OCI-LY3 (cell line): ENCODE results near the gene IGFBP7.

ENCODE experiments used
- H2AFZ ChIP-seq: fragments of 200-600, 300-600 bp; shearing (Covaris generic); 2 replicates; pipeline ENCODE4 v1.6.0; 2014; ENCODE audit warnings: antibody characterized with exemption, low read depth, low read length
- H3K27ac ChIP-seq: fragments of 200-600, 300-600 bp; sonication (generic); 2 replicates; pipeline ENCODE4 v1.5.1; 2014; ENCODE audit warnings: mild to moderate bottlenecking, low read length, moderate library complexity, mixed read lengths
- H3K27me3 ChIP-seq: fragments of 200-600, 300-600 bp; sonication (generic); 2 replicates; pipeline ENCODE4 v1.6.1; 2014; ENCODE audit warnings: low read depth, low read length, mixed read lengths
- H3K36me3 ChIP-seq: fragments of 200-600, 300-600 bp; sonication (generic); replicated peaks from 2 replicates; pipeline ENCODE3; 2014; ENCODE audit warnings: low read depth, low read length, mixed read lengths
- H3K4me1 ChIP-seq: fragments of 300-600, 200-600 bp; sonication (generic); 2 replicates; pipeline ENCODE4 v1.6.1; 2014; ENCODE audit warnings: low read length, mixed read lengths
- H3K4me2 ChIP-seq: fragments of 200-600, 300-600 bp; sonication (generic); 2 replicates; pipeline ENCODE4 v1.6.1; 2014; ENCODE audit warnings: low read length, mixed read lengths
- H3K4me3 ChIP-seq: fragments of 300-600, 200-600 bp; sonication (generic); 2 replicates; pipeline ENCODE4 v1.5.1; 2014; ENCODE audit warnings: antibody characterized with exemption, mild to moderate bottlenecking, low read length, moderate library complexity
- H3K79me2 ChIP-seq: fragments of 300-600, 200-600 bp; shearing (Covaris generic); 2 replicates; pipeline ENCODE4 v1.6.1; 2014; ENCODE audit warnings: mild to moderate bottlenecking, low read length, mixed read lengths
- H3K9ac ChIP-seq: fragments of 300-600, 200-600 bp; shearing (Covaris generic); 2 replicates; pipeline ENCODE4 v1.6.0; 2014; ENCODE audit warnings: mild to moderate bottlenecking, low read length, moderate library complexity
- H3K9me3 ChIP-seq: fragments of 200-600, 300-600 bp; shearing (Covaris generic); 2 replicates; pipeline ENCODE4 v1.6.1; 2014; ENCODE audit warnings: low read length, mixed read lengths; ENCODE audit not compliant: insufficient read depth
- H4K20me1 ChIP-seq: fragments of 200-600, 300-600 bp; sonication (generic); 2 replicates; pipeline ENCODE4 v1.6.1; 2016; ENCODE audit warnings: low read length, mixed read lengths; ENCODE audit not compliant: insufficient read depth
- CTCF ChIP-seq: fragments of 200-600, 300-600 bp; sonication (generic); IDR thresholded peaks from 2 replicates; pipeline ENCODE4 v1.5.1; 2014; ENCODE audit warnings: antibody characterized with exemption, low read length, low read depth
- EZH2phosphoT487 ChIP-seq: fragments of 200-600 bp; shearing (Covaris generic); IDR thresholded peaks from 2 replicates; pipeline ENCODE4 v1.6.1; 2018; ENCODE audit warnings: antibody characterized with exemption, mixed run types, low read depth

IGFBP7 gene

DNA sequence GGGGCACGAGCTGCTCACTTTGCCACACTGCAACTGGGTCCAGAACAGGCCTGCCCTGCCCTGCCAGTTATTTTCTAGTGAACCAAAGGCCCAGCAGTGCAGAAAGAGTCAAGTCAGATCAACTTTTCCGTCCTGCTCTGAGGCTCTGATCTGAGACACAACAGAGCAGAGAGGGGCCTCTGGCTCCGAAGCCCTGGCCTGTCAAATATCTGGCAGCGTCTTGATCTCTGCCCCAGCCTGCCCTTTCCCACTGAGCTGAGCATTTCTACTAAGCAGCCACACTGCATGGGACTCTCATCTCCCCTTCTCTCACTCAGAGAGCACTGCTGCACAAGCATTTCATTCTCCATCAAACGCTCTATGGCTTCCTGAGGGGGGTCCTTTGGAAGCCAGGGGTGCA lies 11.8 kb downstream of the IGFBP7 start:
- Histone ChIP-seq H3K36me3 (no peaks in the 10 kb centered on the region), H3K79me2 (no peaks in the 10 kb centered on the region), H3K9me3 (no peaks in the 10 kb centered on the region), H3K9ac (no peak overlapping the region), H3K27ac (no peak overlapping the region), H4K20me1 (no peaks in the 10 kb centered on the region), H3K4me1 (no peaks in the 10 kb centered on the region), H2AFZ (no peak overlapping the region), H3K4me3 (no peak overlapping the region), H3K4me2 (no peak overlapping the region), H3K27me3 (peaks cover 22% of the 10 kb centered on the region)
- TF ChIP-seq EZH2phosphoT487 (no peak), CTCF (no peak)

DNA sequence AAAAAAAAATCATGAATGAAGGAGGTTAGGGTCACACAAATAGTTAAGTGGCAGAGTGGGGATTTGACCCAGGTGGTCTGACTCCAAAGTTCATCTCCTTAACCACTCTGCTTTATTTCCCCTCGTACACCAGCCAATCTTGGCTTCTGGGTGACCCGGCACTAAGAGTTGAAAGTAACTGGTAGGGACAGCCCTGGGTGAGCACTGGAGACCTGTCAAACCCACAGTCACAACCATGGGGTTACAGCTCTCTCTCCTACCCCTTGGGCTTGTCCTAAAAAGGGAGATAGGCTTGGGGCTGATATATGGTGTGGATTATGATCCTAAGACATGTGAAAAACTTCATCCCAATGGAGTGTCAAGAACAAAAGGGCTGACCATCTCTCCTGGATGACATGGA lies 12.5 kb downstream of the IGFBP7 start:
- Histone ChIP-seq H3K27me3 (peaks cover 22% of the 10 kb centered on the region), H3K4me1 (no peaks in the 10 kb centered on the region), H3K4me2 (no peak overlapping the region), H3K36me3 (no peaks in the 10 kb centered on the region), H3K27ac (no peak overlapping the region), H3K79me2 (no peaks in the 10 kb centered on the region), H2AFZ (no peak overlapping the region), H3K9me3 (no peaks in the 10 kb centered on the region), H4K20me1 (no peaks in the 10 kb centered on the region), H3K4me3 (no peak overlapping the region), H3K9ac (no peak overlapping the region)
- TF ChIP-seq CTCF (no peak), EZH2phosphoT487 (no peak)

DNA sequence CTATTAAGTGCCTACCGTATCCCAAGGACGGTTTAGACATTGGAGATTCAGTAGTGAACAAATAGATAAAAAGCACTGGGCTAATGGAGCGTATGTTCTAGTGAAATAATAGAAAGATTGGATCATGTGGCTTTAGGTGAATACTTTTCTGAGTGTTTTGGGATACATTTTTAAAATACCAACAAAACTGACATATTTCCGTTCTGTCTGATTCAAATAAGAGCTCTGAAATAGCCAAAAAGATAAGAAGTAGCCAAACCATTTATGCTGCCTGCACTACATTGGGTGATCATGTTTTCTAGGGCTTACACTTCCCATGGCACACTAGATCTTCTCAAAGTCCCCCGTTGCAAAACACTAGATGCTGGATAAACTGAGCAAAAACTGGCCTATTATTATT lies 14.2 kb downstream of the IGFBP7 start:
- no peak overlapping the region for H3K4me2 ChIP-seq
- no peak overlapping the region for H3K27ac ChIP-seq

GRCh38 chr4:57095245-57095644 lies 14.9 kb downstream of the IGFBP7 start:
- H3K4me3 ChIP-seq, result no peak overlapping the region
- no peaks in the 10 kb centered on the region for H3K9me3 ChIP-seq
- H3K4me1 ChIP-seq, result peaks cover 14% of the 10 kb centered on the region
- H3K79me2 ChIP-seq, result no peaks in the 10 kb centered on the region
- no peaks in the 10 kb centered on the region for H4K20me1 ChIP-seq
- H3K27ac ChIP-seq, result no peak overlapping the region
- no peak overlapping the region for H2AFZ ChIP-seq
- H3K36me3 ChIP-seq, result no peaks in the 10 kb centered on the region
- peaks cover 22% of the 10 kb centered on the region for H3K27me3 ChIP-seq
- TF ChIP-seq CTCF (no peak), EZH2phosphoT487 (no peak)
- no peak overlapping the region for H3K4me2 ChIP-seq
- no peak overlapping the region for H3K9ac ChIP-seq

More for the DNA sequence above, 14.2 kb downstream of the IGFBP7 start:
- peaks cover 14% of the 10 kb centered on the region for H3K4me1 ChIP-seq
- H3K4me3 ChIP-seq, result no peak overlapping the region
- H4K20me1 ChIP-seq, result no peaks in the 10 kb centered on the region
- H3K36me3 ChIP-seq, result no peaks in the 10 kb centered on the region
- H3K27me3 ChIP-seq, result peaks cover 22% of the 10 kb centered on the region
- no peak overlapping the region for H2AFZ ChIP-seq
- H3K9me3 ChIP-seq, result no peaks in the 10 kb centered on the region
- H3K9ac ChIP-seq, result no peak overlapping the region
- no peaks in the 10 kb centered on the region for H3K79me2 ChIP-seq
- TF ChIP-seq CTCF (no peak), EZH2phosphoT487 (no peak)
